SK-N-SH (cell line): Measurements from ENCODE around the gene LRCH3.

Source experiments
- CHD2 ChIP-seq: fragments of 150-350 bp; IDR thresholded peaks from 2 replicates; pipeline ENCODE4 v1.6.1; 2018; ENCODE audit warnings: low read length; ENCODE audit not compliant: partially characterized antibody
- CTCF ChIP-seq: fragments of 200-600 bp; sonication (generic); IDR thresholded peaks from 2 replicates; pipeline ENCODE4 v1.6.1; 2017; ENCODE audit warnings: antibody characterized with exemption, mild to moderate bottlenecking, moderate library complexity
- GABPA ChIP-seq: IDR thresholded peaks from 2 replicates; pipeline ENCODE4 v1.4.0; 2012; ENCODE audit warnings: low read depth, mild to moderate bottlenecking
- POLR2AphosphoS5 ChIP-seq: IDR thresholded peaks from 2 replicates; pipeline ENCODE4 v1.6.1; 2012; ENCODE audit warnings: low read depth, low read length
- RAD21 ChIP-seq: IDR thresholded peaks from 2 replicates; pipeline ENCODE4 v1.6.1; 2012; ENCODE audit warnings: mild to moderate bottlenecking, low read length
- SMC3 ChIP-seq: IDR thresholded peaks from 2 replicates; pipeline ENCODE4 v1.6.1; 2012; ENCODE audit warnings: low read depth, low read length, improper control_type of control experiment
- USF1 ChIP-seq: IDR thresholded peaks from 2 replicates; pipeline ENCODE4 v1.4.0; 2012; ENCODE audit warnings: low read depth, borderline replicate concordance
- USF2 ChIP-seq: fragments of 150-350 bp; IDR thresholded peaks from 2 replicates; pipeline ENCODE4 v1.6.1; 2017; ENCODE audit warnings: antibody characterized with exemption, low read length, low read depth, borderline replicate concordance

GRCh38 chr3:197830308-197830966 lies 39.4 kb downstream of the LRCH3 start:
- TF ChIP-seq USF1: no peak
- TF ChIP-seq CTCF: no peak
- TF ChIP-seq POLR2AphosphoS5: no peak
- TF ChIP-seq RAD21: no peak
- TF ChIP-seq GABPA: no peak
- TF ChIP-seq SMC3: no peak
- TF ChIP-seq CHD2: no peak
- no peak for TF ChIP-seq USF2
